ENCODE data around the gene MAGEB10. TPM values are rescaled to one million over a fixed set of nuclear protein-coding genes. Genes with fewer than 3 reads are reported as not detected.
"Not testable (repeated sequence)": the region's sequence is repeated elsewhere in the genome, so short reads cannot be mapped to it uniquely, and the experiment has no call there.

MAGEB10 gene
- total and polyA plus RNA-seq, 9 donors: 0.04 to 0.15 TPM; not detected in 7

- no peak for TF ChIP-seq POLR2A (IDR thresholded peaks at IDR 0.05)
- no peak for TF ChIP-seq EP300 (IDR thresholded peaks at IDR 0.05)
- TF ChIP-seq CTCF (IDR thresholded peaks at IDR 0.05): no peak
- Histone ChIP-seq H3K9me3 (no peaks in the 10 kb centered on the region), H3K27me3 (no peaks in the 10 kb centered on the region), H3K27ac (no peak overlapping the region), H3K4me3 (no peak overlapping the region), H3K36me3 (no peaks in the 10 kb centered on the region), H3K4me1 (ENCODE audit: insufficient read depth) (no peaks in the 10 kb centered on the region)
- WGBS, 3 donors: 58 to 66% (median 66%) methylated on average over 6 of the region's 6 CpGs
- intact Hi-C loops (cut with DNase I): no loop called here
- no peak for DNase-seq
Observed at GRCh38 chrX:27796640-27797257, 11.0 kb upstream of the MAGEB10 start.

DNA sequence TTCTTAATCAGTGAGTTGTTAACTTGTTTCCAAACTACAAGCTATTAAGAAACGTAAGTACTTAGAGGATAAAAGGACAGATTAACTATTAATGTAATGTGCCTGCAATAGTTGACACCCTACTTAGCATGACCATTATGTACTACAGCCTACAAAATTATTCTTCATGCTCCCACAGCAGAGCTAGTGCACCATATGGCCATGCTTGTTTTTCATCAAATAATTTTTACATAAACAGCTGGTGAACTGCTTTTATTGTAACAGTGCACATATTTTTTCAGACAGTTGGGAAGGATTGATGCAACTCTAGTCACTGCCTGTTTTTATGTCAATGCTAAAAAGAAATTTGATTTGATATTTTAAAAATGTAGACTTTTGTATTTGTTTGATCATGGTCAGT is 10.2 kb upstream of the MAGEB10 start:
- 31 to 48% (median 40%) methylated on average over 1 of the region's 1 CpG for WGBS, 3 donors
- no peak for TF ChIP-seq CTCF (IDR thresholded peaks at IDR 0.05)
- no peak for TF ChIP-seq POLR2A (IDR thresholded peaks at IDR 0.05)

DNA sequence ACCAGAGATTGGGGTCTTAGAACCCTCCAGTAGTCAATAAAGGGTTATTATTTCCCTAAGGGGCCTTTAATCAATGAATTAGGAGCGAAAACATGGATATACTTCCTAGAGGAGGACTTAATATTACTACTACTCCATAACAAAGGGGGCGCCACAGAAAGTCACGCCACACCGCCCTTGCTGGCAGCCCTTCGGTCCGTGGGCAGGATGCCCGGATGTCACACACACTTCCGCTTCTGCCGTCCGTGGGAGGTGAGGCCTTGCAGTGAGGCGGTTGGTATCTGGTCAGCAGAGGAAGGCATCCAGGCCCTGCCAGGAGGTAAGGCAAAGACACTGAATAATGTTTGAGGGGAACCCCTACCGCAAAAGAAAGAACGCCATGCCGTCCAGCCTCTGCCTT is 436 bp downstream of the MAGEB10 start:
- intact Hi-C loops (cut with DNase I): no loop called here
- 92% methylated on average over 14 of the region's 14 CpGs for WGBS, 3 donors
- Histone ChIP-seq H3K27ac (no peak overlapping the region), H3K4me3 (no peak overlapping the region), H3K27me3 (no peaks in the 10 kb centered on the region), H3K4me1 (ENCODE audit: insufficient read depth) (no peaks in the 10 kb centered on the region), H3K36me3 (no peaks in the 10 kb centered on the region), H3K9me3 (no peaks in the 10 kb centered on the region)
- no peak for DNase-seq
- TF ChIP-seq EP300 (IDR thresholded peaks at IDR 0.05) (no peak), POLR2A (IDR thresholded peaks at IDR 0.05) (no peak), CTCF (IDR thresholded peaks at IDR 0.05) (no peak)

More for the DNA sequence above, 10.2 kb upstream of the MAGEB10 start:
- H3K9me3 ChIP-seq: no peaks in the 10 kb centered on the region
- no peaks in the 10 kb centered on the region for H3K36me3 ChIP-seq
- H3K27me3 ChIP-seq: no peaks in the 10 kb centered on the region
- DNase-seq: no peak
- H3K4me1 ChIP-seq (ENCODE audit: insufficient read depth): no peaks in the 10 kb centered on the region
- intact Hi-C loops (cut with DNase I): no loop called here
- no peak overlapping the region for H3K27ac ChIP-seq
- H3K4me3 ChIP-seq: no peak overlapping the region

GRCh38 chrX:27808991-27809859 is 1.4 kb downstream of the MAGEB10 start:
- H3K27me3 ChIP-seq; H3K27ac ChIP-seq; H3K36me3 ChIP-seq; H3K9me3 ChIP-seq; DNase-seq; H3K4me3 ChIP-seq; intact Hi-C loops (cut with DNase I); H3K4me1 ChIP-seq (ENCODE audit: insufficient read depth): not testable (repeated sequence)
- WGBS, 3 donors: 87 to 94% (median 94%) methylated on average over 16 to 31 of the region's 50 CpGs

- Histone ChIP-seq H3K9me3 (no peaks in the 10 kb centered on the region), H3K36me3 (no peaks in the 10 kb centered on the region), H3K27ac (no peak overlapping the region), H3K27me3 (no peaks in the 10 kb centered on the region), H3K4me1 (ENCODE audit: insufficient read depth) (no peaks in the 10 kb centered on the region), H3K4me3 (no peak overlapping the region)
- TF ChIP-seq EP300 (IDR thresholded peaks at IDR 0.05): no peak
- DNase-seq: no peak
- intact Hi-C loops (cut with DNase I): no loop called here
Observed at GRCh38 chrX:27815209-27815608, 7.4 kb downstream of the MAGEB10 start.
